Esophagus squamous epithelium (tissue), 5 donors: ENCODE data around the gene CAPN1. TPM values are rescaled to one million over a fixed set of nuclear protein-coding genes. Genes with fewer than 3 reads are reported as not detected.

Experiments
- DNase-seq: peaks from one replicate; lab custom pipeline; 2025; lab: John Stamatoyannopoulos, UW
- H3K27ac ChIP-seq, 4 donors: fragments of 200-600 bp; sonication (generic); one replicate each; pipeline ENCODE4 v1.5.1; 2016 to 2019; ENCODE audit warnings: mild to moderate bottlenecking in 1 of 4
- H3K27me3 ChIP-seq, 4 donors: fragments of 200-600 bp; sonication (generic); 1 replicate in 3 of 4; 2 replicates in 1 of 4; pipeline versions ENCODE4 v1.5.1 to v1.6.0; 2017 to 2021; ENCODE audit warnings: antibody characterized with exemption in 1 of 4
- H3K36me3 ChIP-seq, 3 donors: fragments of 200-600 bp; sonication (generic); one replicate each; pipeline ENCODE4 v1.5.1; 2016 to 2019
- H3K4me1 ChIP-seq, 3 donors: fragments of 200-600 bp; sonication (generic); one replicate each; pipeline ENCODE4 v1.5.1; 2017 to 2019
- H3K4me3 ChIP-seq, 4 donors: fragments of 200-600 bp; sonication (generic); 1 replicate in 3 of 4; 2 replicates in 1 of 4; pipeline ENCODE4 v1.5.1; 2016 to 2019; ENCODE audit warnings: mild to moderate bottlenecking in 2 of 4, moderate library complexity in 1 of 4
- H3K9me3 ChIP-seq, 3 donors: fragments of 200-600 bp; sonication (generic); one replicate each; pipeline ENCODE4 v1.5.1; 2016 to 2019
- POLR2A ChIP-seq, 4 donors: fragments of 450-650 bp; IDR thresholded peaks; one replicate each; pipeline ENCODE4 v1.6.1; 2017; ENCODE audit warnings: antibody characterized with exemption in 4 of 4, mild to moderate bottlenecking in 4 of 4, moderate library complexity in 3 of 4
- WGBS, 2 donors: methylation state at CpG; one replicate each; pipeline ENCODE4 v1.1.5; 2018; 5-methylcytosine and 5-hydroxymethylcytosine counted together
- intact Hi-C: fragments of 100-400 bp; cut with DNase I; formaldehyde crosslinking; loops from one replicate; pipeline ENCODE4 v1.15.0; 2022
- total RNA-seq, 4 donors: library from RNA; depleted of rRNA; stranded (reverse); fragments of >200 nt; gene quantifications; one replicate each; pipeline ENCODE4 v1.1.0, GENCODE V29; 2016
- TF ChIP-seq, protein P1 (sequence below), 6 experiments: fragments of 450-650 bp in 4 of 6; fragments of 200-600 bp in 2 of 6; sonication (generic) in 2 of 6; IDR thresholded peaks; one replicate each; pipeline ENCODE4 v1.5.1; 2016 to 2019; ENCODE audit warnings: antibody characterized with exemption in 6 of 6, mild to moderate bottlenecking in 4 of 6, moderate library complexity in 4 of 6
- donor health status: DM: yes; HTN: yes; CAD: no.

The CAPN1 gene
- total RNA-seq, 4 donors from 2014 or later, result 225 to 696 (median 354) TPM

DNA sequence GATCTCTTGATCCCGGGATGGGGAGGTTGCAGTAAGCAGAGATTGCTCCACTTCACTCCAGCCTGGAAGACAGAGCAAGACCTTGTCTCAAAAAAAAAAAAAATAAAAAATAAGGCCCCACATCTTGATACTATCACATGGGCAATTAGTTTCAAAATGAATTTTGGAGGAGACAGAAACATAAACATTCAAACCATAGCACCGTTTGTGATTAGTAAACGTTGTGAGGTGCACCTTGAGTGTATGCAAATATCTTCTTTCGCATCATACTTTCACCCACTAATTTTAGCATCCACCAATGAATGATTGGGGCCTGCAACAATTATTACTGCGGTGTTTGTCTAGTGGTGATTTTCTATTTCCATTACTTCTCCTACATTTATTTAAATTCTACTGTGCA, 22.7 kb upstream of the CAPN1 start:
- DNase-seq, result no peak
- Histone ChIP-seq H3K4me1 (no peaks in the 10 kb centered on the region), H3K9me3 (no peaks in the 10 kb centered on the region), H3K4me3 (no peak overlapping the region), H3K27me3 (no peaks in the 10 kb centered on the region), H3K27ac (no peak overlapping the region), H3K36me3 (no peaks in the 10 kb centered on the region)
- intact Hi-C loops, result no loop called here
- WGBS, 2 donors, result 67 to 71% methylated on average over 5 of the region's 5 CpGs
- no peak for TF ChIP-seq POLR2A (IDR thresholded peaks at IDR 0.05)
- TF ChIP-seq, protein P1, sequence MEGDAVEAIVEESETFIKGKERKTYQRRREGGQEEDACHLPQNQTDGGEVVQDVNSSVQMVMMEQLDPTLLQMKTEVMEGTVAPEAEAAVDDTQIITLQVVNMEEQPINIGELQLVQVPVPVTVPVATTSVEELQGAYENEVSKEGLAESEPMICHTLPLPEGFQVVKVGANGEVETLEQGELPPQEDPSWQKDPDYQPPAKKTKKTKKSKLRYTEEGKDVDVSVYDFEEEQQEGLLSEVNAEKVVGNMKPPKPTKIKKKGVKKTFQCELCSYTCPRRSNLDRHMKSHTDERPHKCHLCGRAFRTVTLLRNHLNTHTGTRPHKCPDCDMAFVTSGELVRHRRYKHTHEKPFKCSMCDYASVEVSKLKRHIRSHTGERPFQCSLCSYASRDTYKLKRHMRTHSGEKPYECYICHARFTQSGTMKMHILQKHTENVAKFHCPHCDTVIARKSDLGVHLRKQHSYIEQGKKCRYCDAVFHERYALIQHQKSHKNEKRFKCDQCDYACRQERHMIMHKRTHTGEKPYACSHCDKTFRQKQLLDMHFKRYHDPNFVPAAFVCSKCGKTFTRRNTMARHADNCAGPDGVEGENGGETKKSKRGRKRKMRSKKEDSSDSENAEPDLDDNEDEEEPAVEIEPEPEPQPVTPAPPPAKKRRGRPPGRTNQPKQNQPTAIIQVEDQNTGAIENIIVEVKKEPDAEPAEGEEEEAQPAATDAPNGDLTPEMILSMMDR (IDR thresholded peaks at IDR 0.05), result no peak

DNA sequence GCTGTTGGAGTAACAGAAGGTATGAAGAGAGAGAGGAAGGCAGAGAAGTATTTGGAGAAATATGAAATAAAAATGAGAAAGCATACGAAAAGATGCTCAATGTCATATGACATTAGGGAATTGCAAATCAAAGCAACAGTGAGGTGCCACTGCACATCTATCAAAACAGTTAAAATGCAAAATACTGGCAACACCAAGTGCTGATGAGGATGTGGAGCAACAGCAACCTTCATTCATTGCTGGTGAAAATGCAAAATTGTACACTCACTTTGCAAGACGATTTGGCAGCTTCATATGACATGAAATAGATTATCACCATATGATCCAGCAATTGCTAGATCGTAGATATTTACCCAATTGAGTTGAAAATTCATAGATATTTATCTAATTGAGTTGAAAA, 21.1 kb upstream of the CAPN1 start:
- H3K9me3 ChIP-seq, result no peaks in the 10 kb centered on the region
- WGBS, 2 donors, result 80 to 82% methylated on average over 3 of the region's 3 CpGs
- H3K4me1 ChIP-seq, result peaks cover 0 to 2% (median 1%) of the 10 kb centered on the region in 3 donors
- no peak for TF ChIP-seq POLR2A (IDR thresholded peaks at IDR 0.05)
- TF ChIP-seq, protein P1 (IDR thresholded peaks at IDR 0.05), result no peak
- H3K36me3 ChIP-seq, result no peaks in the 10 kb centered on the region
- intact Hi-C loops, result no loop called here
- no peak for DNase-seq
- H3K27ac ChIP-seq, result no peak overlapping the region
- no peaks in the 10 kb centered on the region for H3K27me3 ChIP-seq
- no peak overlapping the region for H3K4me3 ChIP-seq

DNA sequence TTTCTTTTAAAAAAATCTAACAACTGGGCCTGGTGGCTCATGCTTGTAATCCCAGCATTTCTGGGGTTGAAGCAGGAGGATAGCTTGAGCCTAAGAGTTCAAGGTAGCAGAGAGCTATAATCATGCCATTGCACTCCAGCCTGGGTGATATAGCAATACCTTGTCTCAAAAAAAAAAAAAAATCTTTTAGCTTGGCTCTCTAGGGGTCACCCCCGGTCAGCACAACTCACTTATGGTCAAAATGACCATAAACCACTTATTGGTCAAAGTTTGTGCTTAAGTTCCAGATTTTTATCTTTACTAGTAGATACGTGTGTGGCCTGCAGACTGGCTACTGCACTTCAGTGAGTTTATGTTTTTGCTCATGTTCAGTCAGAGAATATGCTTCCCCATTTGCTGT, 18.0 kb upstream of the CAPN1 start:
- intact Hi-C loops, result no loop called here
- H3K4me1 ChIP-seq, result peaks cover 0 to 6% (median 4%) of the 10 kb centered on the region in 3 donors
- 77 to 82% methylated on average over 2 of the region's 2 CpGs for WGBS, 2 donors
- no peaks in the 10 kb centered on the region for H3K36me3 ChIP-seq
- no peak overlapping the region for H3K4me3 ChIP-seq
- no peak overlapping the region for H3K27ac ChIP-seq
- H3K9me3 ChIP-seq, result no peaks in the 10 kb centered on the region
- DNase-seq, result no peak
- TF ChIP-seq, protein P1 (IDR thresholded peaks at IDR 0.05), result no peak
- no peak for TF ChIP-seq POLR2A (IDR thresholded peaks at IDR 0.05)
- H3K27me3 ChIP-seq, result peaks cover 0 to 2% (median 0%) of the 10 kb centered on the region in 4 donors

DNA sequence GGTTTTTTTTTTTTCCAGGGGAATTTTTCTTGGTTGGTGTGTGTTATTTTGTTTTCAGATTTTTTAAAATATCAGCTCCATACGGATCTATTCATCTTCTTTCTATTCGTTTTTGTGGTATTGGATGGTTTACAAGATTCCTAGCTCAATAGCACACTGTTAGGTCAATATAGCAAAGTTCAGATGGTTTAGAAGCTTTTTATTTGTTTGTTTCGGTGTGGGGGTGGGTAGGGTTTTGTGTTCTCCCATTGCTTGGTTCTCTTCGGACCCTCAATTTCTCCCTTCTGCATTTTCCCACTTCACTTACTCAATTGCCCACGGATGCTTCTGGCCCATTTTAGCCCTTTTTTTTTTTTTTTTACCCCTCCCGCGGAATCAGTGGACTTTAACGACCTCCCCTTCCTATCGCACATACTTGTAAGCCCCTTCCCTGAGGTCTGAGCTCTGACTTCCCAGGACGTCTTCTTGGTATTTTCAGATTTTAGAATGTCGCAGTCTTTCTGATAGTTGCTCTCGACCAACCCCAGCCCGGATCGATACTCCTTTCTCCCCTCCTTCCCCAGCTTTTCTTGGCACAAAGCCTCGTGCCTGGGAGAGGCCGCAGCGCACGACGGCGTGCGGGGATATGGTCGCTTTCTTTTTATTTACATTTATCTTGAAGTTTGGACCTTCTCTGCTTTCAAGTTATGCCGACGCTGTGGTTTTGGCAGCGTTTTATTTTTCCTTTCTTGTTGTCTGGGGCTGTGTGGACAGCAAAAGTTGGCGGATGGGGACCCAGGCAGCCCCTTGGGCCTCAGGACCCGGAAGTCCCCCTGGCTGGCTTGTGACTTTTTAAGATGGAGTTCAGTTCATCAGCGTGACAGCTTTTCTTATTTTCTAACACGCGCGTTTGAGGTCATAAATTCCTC, 16.1 kb upstream of the CAPN1 start:
- no peaks in the 10 kb centered on the region for H3K9me3 ChIP-seq
- WGBS, 2 donors, result 47 to 48% methylated on average over 31 of the region's 31 CpGs
- intact Hi-C loops, result no loop called here
- peaks cover 0 to 6% (median 4%) of the 10 kb centered on the region in 3 donors for H3K4me1 ChIP-seq
- no peaks in the 10 kb centered on the region for H3K36me3 ChIP-seq
- TF ChIP-seq, protein P1 (IDR thresholded peaks at IDR 0.05), result no peak
- TF ChIP-seq POLR2A (IDR thresholded peaks at IDR 0.05), result no peak
- DNase-seq, result no peak
- H3K27ac ChIP-seq, result peak overlapping the region in 2 of 4 donors; percentile 16 to 36
- H3K27me3 ChIP-seq, result peaks cover 0 to 2% (median 0%) of the 10 kb centered on the region in 4 donors
- H3K4me3 ChIP-seq, result peak overlapping the region; percentile 10 to 33 (median 24)

DNA sequence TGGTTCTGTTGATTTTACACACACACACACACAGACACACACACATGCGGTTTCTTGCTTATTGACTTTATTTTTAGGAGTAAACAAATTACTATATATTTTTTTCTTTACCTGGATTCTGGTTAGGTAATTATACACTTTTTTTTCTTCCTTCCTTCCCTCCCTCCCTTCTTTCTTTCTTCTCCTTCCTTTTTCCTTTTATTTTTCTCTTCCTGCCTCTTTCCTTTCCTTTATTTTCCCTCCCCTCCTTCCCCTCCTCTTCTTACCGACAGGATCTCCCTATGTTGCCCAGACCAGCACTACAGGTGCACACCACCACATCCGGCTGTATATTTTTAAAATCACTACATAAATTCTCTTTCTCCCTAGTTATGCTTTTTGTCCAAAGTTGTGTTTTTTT, 14.8 kb upstream of the CAPN1 start:
- Histone ChIP-seq H3K9me3 (no peaks in the 10 kb centered on the region), H3K27me3 (peaks cover 0 to 2% (median 0%) of the 10 kb centered on the region in 4 donors), H3K36me3 (no peaks in the 10 kb centered on the region), H3K27ac (no peak overlapping the region), H3K4me1 (peaks cover 0 to 6% (median 4%) of the 10 kb centered on the region in 3 donors), H3K4me3 (no peak overlapping the region)
- 88 to 92% methylated on average over 3 of the region's 3 CpGs for WGBS, 2 donors
- no peak for DNase-seq
- no peak for TF ChIP-seq POLR2A (IDR thresholded peaks at IDR 0.05)
- TF ChIP-seq, protein P1 (IDR thresholded peaks at IDR 0.05), result no peak
- intact Hi-C loops, result no loop called here
